ENCODE data around the gene GGCX.
A peak's percentile ranks its signal among the peaks of the same experiment; 100 is the strongest.
"Not testable (repeated sequence)": the region's sequence is repeated elsewhere in the genome, so short reads cannot be mapped to it uniquely, and the experiment has no call there.

Gene GGCX

DNA sequence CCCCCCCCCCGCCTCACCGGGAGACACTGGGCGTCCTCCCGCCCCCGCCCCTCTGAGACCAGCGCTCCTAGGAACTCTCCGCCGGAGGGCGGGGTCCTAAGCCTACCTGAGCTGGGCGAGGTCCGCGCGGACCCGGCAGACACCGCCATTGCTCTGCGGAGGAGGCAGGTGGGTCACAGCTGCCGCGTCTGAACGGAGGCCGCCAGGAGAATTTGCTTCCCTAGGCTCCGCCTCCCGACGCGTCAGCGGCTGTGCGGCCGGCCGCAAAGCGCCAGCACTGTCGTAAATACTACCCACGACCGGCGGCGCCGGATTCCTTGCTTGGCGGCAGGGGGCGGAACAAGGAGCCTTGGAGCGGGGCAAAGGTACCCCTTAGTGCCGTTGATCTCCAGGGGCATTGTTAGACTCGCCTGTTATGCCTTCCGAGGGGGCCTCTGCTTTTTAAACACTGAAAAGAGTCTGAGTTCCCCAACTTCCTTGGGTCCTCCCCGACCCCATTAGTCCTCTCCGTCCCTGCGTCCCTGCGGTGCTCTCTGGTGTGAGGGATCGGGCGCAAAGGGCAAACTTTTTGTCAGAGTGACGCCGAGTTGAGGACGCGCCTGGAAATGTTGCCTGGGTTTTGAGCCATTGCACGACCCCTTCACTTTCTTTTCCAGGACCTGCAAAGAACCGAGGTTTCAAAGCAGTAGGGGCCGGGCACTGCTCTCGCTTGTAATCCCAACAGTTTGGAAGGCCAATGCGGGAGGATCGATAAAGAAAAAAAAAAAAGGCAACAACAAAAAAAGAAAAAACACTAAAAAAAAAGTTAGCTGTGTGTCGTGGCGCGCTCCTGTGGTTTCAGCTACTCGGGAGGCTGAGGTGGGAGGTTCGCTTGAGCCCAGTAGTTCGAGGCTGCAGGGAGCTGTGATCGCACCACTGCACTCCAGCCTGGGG is at the start of gene GGCX:
Gene GGCX, minus strand, starts transcription at position 214 of the 933 bp plus-strand sequence. Its CDS starts 65 bp downstream, at position 149.
- H3K27me3 ChIP-seq (ENCODE audit: insufficient read depth, insufficient read length) = no peaks in the 10 kb centered on the region
- no peak for TF ChIP-seq SUZ12 (IDR thresholded peaks at IDR 0.05; ENCODE audit: extremely low read depth, insufficient read depth, insufficient read length)
- no peak for TF ChIP-seq ZNF274 (IDR thresholded peaks at IDR 0.05; ENCODE audit: low read depth, low read length)
- peak; percentile 51 for TF ChIP-seq YY1 (IDR thresholded peaks at IDR 0.05; ENCODE audit: insufficient read depth, insufficient read length)
- peaks cover 23% of the 10 kb centered on the region for H3K36me3 ChIP-seq (ENCODE audit: insufficient read depth, insufficient read length, low read length)
- peak within 1 kb of the TSS; percentile 91 for H3K9ac ChIP-seq (ENCODE audit: insufficient read length, low read depth)
- DNase-seq (ENCODE audit: low read depth, low spot score) = peak; percentile 95
- no peaks in the 10 kb centered on the region for H3K4me1 ChIP-seq (ENCODE audit: insufficient read depth, insufficient read length)
- no peaks in the 10 kb centered on the region for H3K9me3 ChIP-seq (ENCODE audit: insufficient read depth, low read length)
- H3K4me3 ChIP-seq (ENCODE audit: insufficient read length, low read depth) = peak within 1 kb of the TSS; percentile 77

DNA sequence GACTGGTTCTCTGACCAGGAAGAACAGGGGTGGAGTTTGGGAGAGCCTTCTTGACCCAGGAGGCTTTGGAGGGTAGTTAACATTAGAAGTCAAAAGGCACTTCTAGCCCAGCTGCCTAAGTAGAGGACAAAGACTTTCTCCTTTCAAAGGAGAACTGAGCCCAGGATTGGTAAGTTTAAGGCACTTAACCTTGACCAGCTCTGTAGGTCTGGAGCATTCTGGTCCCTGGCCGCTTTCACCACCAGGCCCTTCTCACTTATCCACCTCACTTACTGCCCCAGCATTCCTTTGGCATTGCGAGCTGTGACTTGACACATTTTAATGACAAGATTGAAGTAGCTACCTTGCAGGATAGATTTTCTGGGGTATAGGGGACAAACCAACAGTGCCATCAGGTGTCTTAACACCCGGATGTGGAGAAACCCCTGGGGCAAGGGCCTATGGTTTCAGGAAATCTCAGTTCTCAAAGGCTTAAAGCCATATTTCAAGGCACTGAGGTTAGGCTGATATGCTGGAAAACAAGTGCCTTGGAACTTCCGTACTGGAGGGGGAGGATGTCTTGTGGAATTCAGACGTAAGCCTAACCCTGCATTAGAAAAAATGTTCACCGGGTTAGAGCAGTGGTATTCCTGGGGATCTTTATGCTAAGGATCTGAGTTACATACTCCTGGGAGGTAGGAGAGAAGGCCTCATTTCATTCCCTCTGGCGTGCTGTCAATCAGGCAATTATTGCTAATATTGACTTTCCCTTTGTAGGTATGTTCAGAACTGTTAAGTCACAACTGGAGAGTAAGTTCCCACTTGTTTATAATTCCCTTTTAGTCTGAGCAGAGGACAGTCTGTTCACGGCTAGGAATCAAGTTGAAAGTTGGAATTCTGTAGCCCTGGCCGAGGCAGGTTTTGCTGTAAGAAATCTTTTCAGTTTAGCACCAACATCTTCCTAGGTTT is 46.2 kb upstream of the GGCX start:
- Histone ChIP-seq H3K4me3 (ENCODE audit: insufficient read length, low read depth) (no peak overlapping the region), H3K4me1 (ENCODE audit: insufficient read depth, insufficient read length) (no peaks in the 10 kb centered on the region), H3K9ac (ENCODE audit: insufficient read length, low read depth) (no peak overlapping the region), H3K27me3 (ENCODE audit: insufficient read depth, insufficient read length) (no peaks in the 10 kb centered on the region), H3K36me3 (ENCODE audit: insufficient read depth, insufficient read length, low read length) (peaks cover 41% of the 10 kb centered on the region), H3K9me3 (ENCODE audit: insufficient read depth, low read length) (no peaks in the 10 kb centered on the region)
- TF ChIP-seq ZNF274 (IDR thresholded peaks at IDR 0.05; ENCODE audit: low read depth, low read length) = no peak
- TF ChIP-seq SUZ12 (IDR thresholded peaks at IDR 0.05; ENCODE audit: extremely low read depth, insufficient read depth, insufficient read length) = no peak
- no peak for TF ChIP-seq YY1 (IDR thresholded peaks at IDR 0.05; ENCODE audit: insufficient read depth, insufficient read length)
- DNase-seq (ENCODE audit: low read depth, low spot score) = no peak

DNA sequence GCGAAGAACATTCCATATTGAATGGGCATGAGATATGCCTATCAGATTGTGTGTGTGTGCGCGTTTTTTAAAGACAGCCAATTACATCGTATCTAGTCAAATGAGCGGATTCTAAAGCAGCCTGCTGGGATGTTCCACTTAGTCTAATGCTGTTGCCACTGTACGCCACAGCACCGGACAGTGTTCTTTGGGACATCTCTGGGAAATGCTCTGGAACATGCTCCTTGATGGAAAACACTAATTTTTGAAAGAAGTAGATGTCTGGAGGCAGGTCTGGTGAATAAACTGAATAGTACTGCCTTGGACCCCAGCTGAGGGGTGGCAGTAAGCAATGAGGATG is 44.8 kb upstream of the GGCX start:
- H3K9ac ChIP-seq (ENCODE audit: insufficient read length, low read depth) = no peak overlapping the region
- peaks cover 42% of the 10 kb centered on the region for H3K36me3 ChIP-seq (ENCODE audit: insufficient read depth, insufficient read length, low read length)
- no peak for DNase-seq (ENCODE audit: low read depth, low spot score)
- H3K4me1 ChIP-seq (ENCODE audit: insufficient read depth, insufficient read length) = no peaks in the 10 kb centered on the region
- no peak for TF ChIP-seq ZNF274 (IDR thresholded peaks at IDR 0.05; ENCODE audit: low read depth, low read length)
- no peak for TF ChIP-seq YY1 (IDR thresholded peaks at IDR 0.05; ENCODE audit: insufficient read depth, insufficient read length)
- TF ChIP-seq SUZ12 (IDR thresholded peaks at IDR 0.05; ENCODE audit: extremely low read depth, insufficient read depth, insufficient read length) = no peak
- no peaks in the 10 kb centered on the region for H3K9me3 ChIP-seq (ENCODE audit: insufficient read depth, low read length)
- no peaks in the 10 kb centered on the region for H3K27me3 ChIP-seq (ENCODE audit: insufficient read depth, insufficient read length)
- H3K4me3 ChIP-seq (ENCODE audit: insufficient read length, low read depth) = no peak overlapping the region

DNA sequence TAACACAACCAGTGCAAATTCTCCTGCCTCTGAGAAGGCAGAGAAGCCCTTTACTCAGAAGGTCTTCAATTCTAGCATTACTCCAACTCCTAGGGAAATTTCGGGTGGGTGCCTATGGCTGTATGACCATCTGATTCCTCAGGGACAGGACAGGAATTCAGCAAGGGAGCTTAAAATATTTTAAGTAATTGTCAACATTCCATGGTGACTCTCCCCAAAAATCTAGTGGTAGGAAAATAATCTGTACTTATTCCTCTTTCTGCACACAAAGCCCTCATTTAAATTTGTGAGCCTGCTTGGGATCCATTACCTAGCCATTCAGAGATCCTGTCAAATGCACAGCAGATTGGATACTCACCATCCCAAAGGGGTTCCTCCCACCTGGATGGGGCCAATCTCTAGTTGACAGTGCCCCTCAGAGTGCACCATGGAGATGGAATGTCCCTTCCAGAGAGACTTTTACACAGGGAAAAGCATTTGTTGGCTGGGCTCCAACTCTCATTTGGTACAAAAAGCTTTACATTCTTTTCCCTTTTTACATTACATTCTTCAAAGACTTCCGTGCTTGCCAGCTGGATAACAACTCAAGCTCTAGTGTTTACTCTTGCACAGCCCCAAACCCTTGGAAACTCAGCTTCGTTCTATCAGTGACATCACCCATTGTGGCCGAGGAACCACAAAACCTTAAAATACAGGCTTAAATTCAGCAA is 44.3 kb upstream of the GGCX start:
- H3K9me3 ChIP-seq (ENCODE audit: insufficient read depth, low read length) = no peaks in the 10 kb centered on the region
- no peak for DNase-seq (ENCODE audit: low read depth, low spot score)
- H3K27me3 ChIP-seq (ENCODE audit: insufficient read depth, insufficient read length) = no peaks in the 10 kb centered on the region
- TF ChIP-seq SUZ12 (IDR thresholded peaks at IDR 0.05; ENCODE audit: extremely low read depth, insufficient read depth, insufficient read length) (no peak), ZNF274 (IDR thresholded peaks at IDR 0.05; ENCODE audit: low read depth, low read length) (no peak), YY1 (IDR thresholded peaks at IDR 0.05; ENCODE audit: insufficient read depth, insufficient read length) (no peak)
- no peak overlapping the region for H3K4me3 ChIP-seq (ENCODE audit: insufficient read length, low read depth)
- H3K36me3 ChIP-seq (ENCODE audit: insufficient read depth, insufficient read length, low read length) = peaks cover 48% of the 10 kb centered on the region
- no peak overlapping the region for H3K9ac ChIP-seq (ENCODE audit: insufficient read length, low read depth)
- no peaks in the 10 kb centered on the region for H3K4me1 ChIP-seq (ENCODE audit: insufficient read depth, insufficient read length)

DNA sequence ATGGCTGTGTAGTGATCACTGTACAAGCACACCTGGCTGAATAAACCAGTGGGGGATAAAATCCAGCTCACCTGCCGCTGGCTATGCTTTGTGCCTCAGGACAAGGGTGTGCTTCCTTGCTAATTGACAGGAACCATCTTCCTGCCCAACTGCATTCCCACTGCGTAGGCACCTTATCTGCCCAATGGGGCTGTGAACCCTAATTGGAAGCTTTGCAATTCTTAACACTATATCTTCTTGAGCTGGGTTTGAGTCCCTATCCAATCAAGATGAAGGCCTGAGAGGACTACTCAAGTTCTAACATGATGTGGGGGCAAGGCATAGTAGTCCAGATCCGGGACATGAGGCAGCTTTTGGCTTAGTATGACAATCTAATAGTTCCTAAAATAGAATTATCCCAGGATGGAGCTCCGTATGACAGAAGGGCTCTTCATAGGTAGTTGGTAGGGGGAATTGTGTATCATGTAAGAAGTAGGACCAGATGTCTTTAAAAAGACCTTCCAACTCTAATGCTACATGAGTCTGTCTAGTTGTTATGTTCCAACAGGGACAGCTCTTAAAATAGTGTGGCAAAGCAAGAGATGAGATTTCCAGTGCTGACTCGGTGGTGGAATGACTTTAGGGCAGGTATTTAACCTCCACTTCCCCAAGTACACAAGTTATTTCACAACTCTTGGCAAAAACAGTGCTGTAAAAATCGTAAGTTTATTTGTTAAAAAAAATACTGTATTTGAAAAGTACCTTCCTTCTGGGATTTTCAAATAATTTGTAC is 43.5 kb upstream of the GGCX start:
- no peak overlapping the region for H3K4me3 ChIP-seq (ENCODE audit: insufficient read length, low read depth)
- no peaks in the 10 kb centered on the region for H3K9me3 ChIP-seq (ENCODE audit: insufficient read depth, low read length)
- H3K27me3 ChIP-seq (ENCODE audit: insufficient read depth, insufficient read length) = no peaks in the 10 kb centered on the region
- no peak for TF ChIP-seq ZNF274 (IDR thresholded peaks at IDR 0.05; ENCODE audit: low read depth, low read length)
- TF ChIP-seq YY1 (IDR thresholded peaks at IDR 0.05; ENCODE audit: insufficient read depth, insufficient read length) = no peak
- TF ChIP-seq SUZ12 (IDR thresholded peaks at IDR 0.05; ENCODE audit: extremely low read depth, insufficient read depth, insufficient read length) = no peak
- no peaks in the 10 kb centered on the region for H3K4me1 ChIP-seq (ENCODE audit: insufficient read depth, insufficient read length)
- DNase-seq (ENCODE audit: low read depth, low spot score) = no peak
- no peak overlapping the region for H3K9ac ChIP-seq (ENCODE audit: insufficient read length, low read depth)
- H3K36me3 ChIP-seq (ENCODE audit: insufficient read depth, insufficient read length, low read length) = peaks cover 49% of the 10 kb centered on the region

DNA sequence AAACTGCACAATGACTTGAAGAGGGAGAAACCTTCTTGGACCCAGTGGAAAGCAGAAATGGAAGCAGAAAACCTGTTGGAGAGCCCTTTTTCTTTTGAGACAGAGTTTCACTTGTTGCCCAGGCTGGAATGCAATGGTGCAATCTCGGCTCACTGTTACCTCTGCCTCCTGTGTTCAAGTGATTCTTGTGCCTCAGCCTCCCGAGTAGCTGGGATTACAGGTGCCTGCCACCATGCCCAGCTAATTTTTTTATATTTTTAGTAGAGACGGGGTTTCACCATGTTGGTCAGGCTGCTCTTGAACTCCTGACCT is 42.8 kb upstream of the GGCX start:
- not testable (repeated sequence) for H3K4me3 ChIP-seq (ENCODE audit: insufficient read length, low read depth); H3K4me1 ChIP-seq (ENCODE audit: insufficient read depth, insufficient read length); DNase-seq (ENCODE audit: low read depth, low spot score); H3K9ac ChIP-seq (ENCODE audit: insufficient read length, low read depth); H3K9me3 ChIP-seq (ENCODE audit: insufficient read depth, low read length); H3K27me3 ChIP-seq (ENCODE audit: insufficient read depth, insufficient read length)
- peaks cover 52% of the 10 kb centered on the region for H3K36me3 ChIP-seq (ENCODE audit: insufficient read depth, insufficient read length, low read length)
